MCF 10A (cell line): ENCODE measurements around the gene KRT20. TPM values are rescaled to one million over a fixed set of nuclear protein-coding genes. Genes with fewer than 3 reads are reported as not detected.

Experiments
- BruUV-seq: library from RNA; stranded (reverse); fragments of 400-500 nt; replicated peaks from 2 replicates; lab custom pipeline; 2021; lab: Mats Ljungman, UMichigan
- CTCF ChIA-PET: fragments of 300-600 bp; sonication (Branson Sonifier 250); formaldehyde crosslinking; extraction: SDS; loops from one replicate; lab custom pipeline; 2021; ENCODE audit warnings: antibody characterized with exemption, inconsistent platforms; lab: Yijun Ruan, JAX
- POLR2A ChIA-PET: fragments of 300-600, 350-650 bp; sonication (Branson Sonifier 250); formaldehyde crosslinking; extraction: SDS; loops from one replicate; lab custom pipeline; 2020; ENCODE audit warnings: antibody characterized with exemption, inconsistent platforms; lab: Yijun Ruan, JAX
- DNase-seq: peaks from one replicate; pipeline ENCODE4 v3.0.0-alpha.2; 2018; ENCODE audit not compliant: unreplicated experiment
- H3K27ac Mint-ChIP-seq: one replicate; pipeline ENCODE4 v1.8.0; 2022; ENCODE audit warnings: mild to moderate bottlenecking, low read depth, mixed read lengths; ENCODE audit not compliant: unreplicated experiment
- H3K27me3 Mint-ChIP-seq: one replicate; pipeline ENCODE4 v1.8.0; 2022; ENCODE audit warnings: mixed read lengths; ENCODE audit not compliant: insufficient read depth, unreplicated experiment
- H3K36me3 Mint-ChIP-seq: one replicate; pipeline ENCODE4 v1.8.0; 2022; ENCODE audit warnings: mild to moderate bottlenecking, moderate library complexity, mixed read lengths; ENCODE audit not compliant: insufficient read depth, unreplicated experiment
- H3K4me1 Mint-ChIP-seq: one replicate; pipeline ENCODE4 v1.8.0; 2022; ENCODE audit warnings: mixed read lengths; ENCODE audit not compliant: insufficient read depth, unreplicated experiment
- H3K4me3 Mint-ChIP-seq: one replicate; pipeline ENCODE4 v1.8.0; 2022; ENCODE audit warnings: mild to moderate bottlenecking, moderate library complexity, mixed read lengths; ENCODE audit not compliant: unreplicated experiment
- H3K9me3 Mint-ChIP-seq: one replicate; pipeline ENCODE4 v1.8.0; 2022; ENCODE audit warnings: mixed read lengths; ENCODE audit not compliant: unreplicated experiment
- CTCF ChIP-seq: fragments of 200-600 bp; IDR thresholded peaks from one replicate; pipeline ENCODE4 v1.8.0; 2022; ENCODE audit warnings: antibody characterized with exemption, mild to moderate bottlenecking; ENCODE audit not compliant: unreplicated experiment
- intact Hi-C: fragments of 100-400 bp; cut with micrococcal nuclease; formaldehyde crosslinking; loops from 2 replicates; pipeline ENCODE4 v1.14.1; 2022
- total RNA-seq: library from RNA; stranded (reverse); gene quantifications from 2 replicates; pipeline ENCODE4 v1.2.3, GENCODE V29; 2022

KRT20 gene
- total RNA-seq, 1 experiment from 2014 or later, result not detected

DNA sequence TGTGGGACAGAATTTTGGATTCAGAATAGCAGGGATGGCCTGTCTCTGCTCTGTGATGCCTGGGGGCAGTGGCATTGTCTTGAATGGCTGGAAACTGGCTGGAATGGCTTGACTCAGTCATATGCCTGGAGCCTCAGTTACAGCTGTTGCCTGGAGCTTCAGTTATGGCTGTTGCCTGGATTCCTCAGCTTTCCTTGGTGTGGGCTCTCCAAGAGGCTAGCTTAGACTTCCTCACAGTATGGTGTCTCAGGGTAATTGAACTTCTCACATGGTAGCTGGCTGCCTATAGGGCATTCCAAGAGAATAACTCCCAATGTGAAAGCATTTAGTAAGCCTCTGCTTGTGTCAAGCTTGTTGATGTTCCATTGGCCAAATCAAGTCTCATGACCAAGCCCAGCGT lies 31.3 kb upstream of the KRT20 start:
- DNase-seq, result no peak
- Mint-ChIP-seq H3K4me1 (peaks cover 8% of the 10 kb centered on the region), H3K27ac (peak overlapping the region; percentile 98), H3K27me3 (no peaks in the 10 kb centered on the region), H3K4me3 (no peak overlapping the region), H3K36me3 (no peaks in the 10 kb centered on the region), H3K9me3 (no peaks in the 10 kb centered on the region)
- CTCF ChIA-PET, result interaction anchor here (0.5 to 4.3 kb wide), 7 partner anchors 59 to 751 kb away, joined by 3 to 27 read pairs (median 4); no protein-coding TSS in a partner anchor
- BruUV-seq, result no TSS peak
- no peak for TF ChIP-seq CTCF
- intact Hi-C loops, result loop anchor here (10.0 kb wide), 1 partner anchor 148 kb away; the partner anchor contains the start of genes KRTAP2-3 and KRTAP2-4
- POLR2A ChIA-PET, result interaction anchor here (0.8 to 1.9 kb wide), 5 partner anchors 36 to 733 kb away, joined by 3 to 9 read pairs (median 3); no protein-coding TSS in a partner anchor

GRCh38 chr17:40915721-40916256 lies 30.7 kb upstream of the KRT20 start:
- Mint-ChIP-seq H3K4me3 (no peak overlapping the region), H3K36me3 (no peaks in the 10 kb centered on the region), H3K27me3 (no peaks in the 10 kb centered on the region), H3K27ac (peak overlapping the region; percentile 98), H3K9me3 (no peaks in the 10 kb centered on the region), H3K4me1 (peaks cover 10% of the 10 kb centered on the region)
- TF ChIP-seq CTCF, result no peak
- CTCF ChIA-PET, result interaction anchor here (0.6 to 4.3 kb wide), 6 partner anchors 59 to 752 kb away, joined by 3 to 27 read pairs (median 4); no protein-coding TSS in a partner anchor
- TSS peak; percentile 73 for BruUV-seq
- DNase-seq, result no peak
- POLR2A ChIA-PET, result interaction anchor here (0.6 to 3.0 kb wide), 9 partner anchors 37 to 765 kb away, joined by 3 to 12 read pairs (median 3); no protein-coding TSS in a partner anchor
- intact Hi-C loops, result loop anchor here (10.0 kb wide), 1 partner anchor 149 kb away; the partner anchor contains the start of genes KRTAP2-3 and KRTAP2-4

DNA sequence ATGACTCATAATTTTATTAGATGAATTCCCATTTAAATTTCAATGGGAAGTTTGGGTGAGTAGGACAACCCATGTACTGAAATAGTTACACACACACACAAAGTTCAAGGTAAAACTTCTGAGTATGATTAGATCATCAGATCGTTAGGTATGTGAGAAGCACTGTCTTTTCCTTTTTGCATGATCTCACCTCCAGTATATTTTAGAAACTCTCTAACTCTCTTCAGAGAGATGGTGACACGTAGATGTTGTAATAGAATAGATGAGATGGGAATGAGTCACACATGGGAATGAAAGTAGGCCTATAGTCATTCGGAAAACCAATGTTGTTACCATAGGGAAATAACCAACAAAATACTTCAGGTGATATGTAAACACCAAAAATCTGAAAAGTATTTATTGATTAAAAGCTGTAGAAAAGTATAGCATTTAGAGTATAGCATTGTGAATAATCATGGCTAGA lies 30.2 kb upstream of the KRT20 start:
- Mint-ChIP-seq H3K4me3 (no peak overlapping the region), H3K27ac (peak overlapping the region; percentile 98)

More for the DNA sequence above, 30.2 kb upstream of the KRT20 start:
- Mint-ChIP-seq H3K36me3 (no peaks in the 10 kb centered on the region), H3K9me3 (no peaks in the 10 kb centered on the region), H3K4me1 (peaks cover 16% of the 10 kb centered on the region), H3K27me3 (no peaks in the 10 kb centered on the region)
- intact Hi-C loops, result loop anchor here (10.0 kb wide), 1 partner anchor 150 kb away; the partner anchor contains the start of genes KRTAP2-3 and KRTAP2-4
- DNase-seq, result peak; percentile 87
- BruUV-seq, result no TSS peak
- no peak for TF ChIP-seq CTCF
- ChIA-PET CTCF (interaction anchor here (0.7 to 4.3 kb wide), 5 partner anchors 58 to 752 kb away, joined by 3 to 27 read pairs (median 5); no protein-coding TSS in a partner anchor), POLR2A (interaction anchor here (0.6 to 3.0 kb wide), 8 partner anchors 37 to 766 kb away, joined by 3 to 12 read pairs (median 3); no protein-coding TSS in a partner anchor)
